OCI-LY7 (cell line): ENCODE measurements around the gene SMAP2. TPM values are rescaled to one million over a fixed set of nuclear protein-coding genes. Genes with fewer than 3 reads are reported as not detected.

Experiments
- BruUV-seq: library from RNA; stranded (reverse); fragments of 400-500 nt; replicated peaks from 2 replicates; lab custom pipeline; 2021; lab: Mats Ljungman, UMichigan
- CTCF ChIA-PET: fragments of 300-600 bp; sonication (Branson Sonifier 250); formaldehyde crosslinking; loops from one replicate; lab custom pipeline; 2022; ENCODE audit warnings: antibody characterized with exemption; ENCODE audit not compliant: unreplicated experiment; lab: Charles Lee
- POLR2A ChIA-PET: fragments of 300-600 bp; sonication (Branson Sonifier 250); formaldehyde crosslinking; loops from one replicate; lab custom pipeline; 2022; ENCODE audit warnings: antibody characterized with exemption; lab: Charles Lee
- DNase-seq: peaks from one replicate; pipeline ENCODE4 v3.0.0-alpha.2; 2015; ENCODE audit warnings: low spot score
- H2AFZ ChIP-seq: fragments of 200-600 bp; sonication (generic), shearing (Covaris generic); 2 replicates; pipeline ENCODE4 v1.6.1; 2014; ENCODE audit warnings: mild to moderate bottlenecking, antibody characterized with exemption, low read length, moderate library complexity
- H3K27ac ChIP-seq: fragments of 200-600 bp; sonication (generic); 2 replicates; pipeline ENCODE4 v1.5.1; 2014; ENCODE audit warnings: mixed run types, low read depth, mild to moderate bottlenecking, moderate library complexity, low read length, inconsistent platforms; ENCODE audit not compliant: poor library complexity, severe bottlenecking
- H3K36me3 ChIP-seq: fragments of 200-600 bp; sonication (generic); 2 replicates; pipeline ENCODE4 v1.6.1; 2014; ENCODE audit warnings: mild to moderate bottlenecking, antibody characterized with exemption, low read length, moderate library complexity, mixed read lengths; ENCODE audit not compliant: insufficient read depth
- H3K4me1 ChIP-seq: fragments of 200-600 bp; sonication (generic); 2 replicates; pipeline ENCODE4 v1.5.1; 2014; ENCODE audit warnings: mild to moderate bottlenecking, low read length; ENCODE audit not compliant: insufficient read depth, poor library complexity, severe bottlenecking
- H3K4me2 ChIP-seq: fragments of 200-600 bp; sonication (generic); 2 replicates; pipeline ENCODE4 v1.6.1; 2014; ENCODE audit warnings: mild to moderate bottlenecking, low read length
- H3K4me3 ChIP-seq: fragments of 200-600 bp; sonication (generic); 2 replicates; pipeline ENCODE4 v1.5.1; 2014; ENCODE audit warnings: mild to moderate bottlenecking, low read depth, low read length; ENCODE audit not compliant: poor library complexity, severe bottlenecking
- H3K79me2 ChIP-seq: fragments of 200-600 bp; sonication (generic); 2 replicates; pipeline ENCODE4 v1.6.1; 2016; ENCODE audit warnings: low read depth, mild to moderate bottlenecking, low read length, moderate library complexity, mixed read lengths; ENCODE audit not compliant: insufficient read depth
- H3K9me2 ChIP-seq: fragments of 200-600 bp; sonication (generic); 2 replicates; pipeline ENCODE4 v1.6.1; 2016; ENCODE audit warnings: mild to moderate bottlenecking, low read length, mixed read lengths; ENCODE audit not compliant: insufficient read depth
- H3K9me3 ChIP-seq: fragments of 200-600 bp; sonication (generic); 2 replicates; pipeline ENCODE4 v1.6.1; 2014; ENCODE audit warnings: mild to moderate bottlenecking, mixed run types, low read length, mixed read lengths
- H4K20me1 ChIP-seq: fragments of 200-600 bp; sonication (generic); 2 replicates; pipeline ENCODE4 v1.6.1; 2014; ENCODE audit warnings: mild to moderate bottlenecking, antibody characterized with exemption, low read length, moderate library complexity, mixed read lengths; ENCODE audit not compliant: insufficient read depth
- EZH2phosphoT487 ChIP-seq: fragments of 200-600 bp; sonication (generic); IDR thresholded peaks from 2 replicates; pipeline ENCODE4 v1.6.1; 2018; ENCODE audit warnings: low read depth, borderline replicate concordance, mild to moderate bottlenecking, mixed run types, antibody characterized with exemption, low read length, moderate library complexity, mixed read lengths
- intact Hi-C: fragments of 100-400 bp; cut with micrococcal nuclease; formaldehyde crosslinking; loops from one replicate; pipeline ENCODE4 v1.10.0; 2022; ENCODE audit not compliant: unreplicated experiment
- total RNA-seq, 2 experiments: library from RNA; depleted of rRNA in 1 of 2; stranded (reverse); fragments of >200 nt in 1 of 2; shearing (Covaris generic) in 1 of 2; gene quantifications; 2 replicates each; pipeline ENCODE4 v1.2.3, GENCODE V29; 2014 to 2022
- TF ChIP-seq, protein P1 (sequence below): fragments of 200-600 bp; sonication (generic); conservative IDR thresholded peaks from 2 replicates; pipeline ENCODE4 v1.5.1; 2014; ENCODE audit warnings: mild to moderate bottlenecking, antibody characterized with exemption, low read length, moderate library complexity, mixed read lengths

Gene SMAP2
- total RNA-seq, 2 experiments from 2014 or later = 50.3 to 105 TPM

- ChIA-PET POLR2A (interaction anchor here (0.7 to 1.2 kb wide), 7 partner anchors 10 to 57 kb away, joined by 3 to 5 read pairs (median 3); no protein-coding TSS in a partner anchor), CTCF (interaction anchor here (0.6 to 0.8 kb wide), 2 partner anchors 60 to 248 kb away, joined by 3 to 6 read pairs; partner anchors contain the start of gene PPT1)
- H3K4me2 ChIP-seq = peak overlapping the region; percentile 50
- H2AFZ ChIP-seq = peak overlapping the region; percentile 93
- H3K4me1 ChIP-seq = peaks cover 27% of the 10 kb centered on the region
- no peaks in the 10 kb centered on the region for H3K36me3 ChIP-seq
- H3K9me2 ChIP-seq = no peaks in the 10 kb centered on the region
- peak overlapping the region; percentile 13 for H3K4me3 ChIP-seq
- H3K79me2 ChIP-seq = no peaks in the 10 kb centered on the region
- no peak for TF ChIP-seq EZH2phosphoT487
- TF ChIP-seq, protein P1, sequence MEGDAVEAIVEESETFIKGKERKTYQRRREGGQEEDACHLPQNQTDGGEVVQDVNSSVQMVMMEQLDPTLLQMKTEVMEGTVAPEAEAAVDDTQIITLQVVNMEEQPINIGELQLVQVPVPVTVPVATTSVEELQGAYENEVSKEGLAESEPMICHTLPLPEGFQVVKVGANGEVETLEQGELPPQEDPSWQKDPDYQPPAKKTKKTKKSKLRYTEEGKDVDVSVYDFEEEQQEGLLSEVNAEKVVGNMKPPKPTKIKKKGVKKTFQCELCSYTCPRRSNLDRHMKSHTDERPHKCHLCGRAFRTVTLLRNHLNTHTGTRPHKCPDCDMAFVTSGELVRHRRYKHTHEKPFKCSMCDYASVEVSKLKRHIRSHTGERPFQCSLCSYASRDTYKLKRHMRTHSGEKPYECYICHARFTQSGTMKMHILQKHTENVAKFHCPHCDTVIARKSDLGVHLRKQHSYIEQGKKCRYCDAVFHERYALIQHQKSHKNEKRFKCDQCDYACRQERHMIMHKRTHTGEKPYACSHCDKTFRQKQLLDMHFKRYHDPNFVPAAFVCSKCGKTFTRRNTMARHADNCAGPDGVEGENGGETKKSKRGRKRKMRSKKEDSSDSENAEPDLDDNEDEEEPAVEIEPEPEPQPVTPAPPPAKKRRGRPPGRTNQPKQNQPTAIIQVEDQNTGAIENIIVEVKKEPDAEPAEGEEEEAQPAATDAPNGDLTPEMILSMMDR = peak; percentile 40
- peak; percentile 45 for DNase-seq
- H3K9me3 ChIP-seq = no peaks in the 10 kb centered on the region
- no peak overlapping the region for H3K27ac ChIP-seq
- intact Hi-C loops = no loop called here
- H4K20me1 ChIP-seq = no peaks in the 10 kb centered on the region
- BruUV-seq = no TSS peak
Observed at GRCh38 chr1:40344597-40344996, 28.9 kb upstream of the SMAP2 start.

GRCh38 chr1:40350391-40350790 lies 23.1 kb upstream of the SMAP2 start:
- TF ChIP-seq EZH2phosphoT487 = no peak
- TF ChIP-seq, protein P1 = no peak
- no TSS peak for BruUV-seq
- no peaks in the 10 kb centered on the region for H3K9me3 ChIP-seq
- peak overlapping the region; percentile 53 for H3K4me2 ChIP-seq
- H3K36me3 ChIP-seq = no peaks in the 10 kb centered on the region
- H3K27ac ChIP-seq = peak overlapping the region; percentile 32
- intact Hi-C loops = no loop called here
- peak; percentile 54 for DNase-seq
- ChIA-PET POLR2A (no interaction called here), CTCF (no interaction called here)
- H3K4me1 ChIP-seq = peaks cover 52% of the 10 kb centered on the region
- no peaks in the 10 kb centered on the region for H3K79me2 ChIP-seq
- no peaks in the 10 kb centered on the region for H4K20me1 ChIP-seq
- H2AFZ ChIP-seq = peak overlapping the region; percentile 79
- peak overlapping the region; percentile 27 for H3K4me3 ChIP-seq
- no peaks in the 10 kb centered on the region for H3K9me2 ChIP-seq

DNA sequence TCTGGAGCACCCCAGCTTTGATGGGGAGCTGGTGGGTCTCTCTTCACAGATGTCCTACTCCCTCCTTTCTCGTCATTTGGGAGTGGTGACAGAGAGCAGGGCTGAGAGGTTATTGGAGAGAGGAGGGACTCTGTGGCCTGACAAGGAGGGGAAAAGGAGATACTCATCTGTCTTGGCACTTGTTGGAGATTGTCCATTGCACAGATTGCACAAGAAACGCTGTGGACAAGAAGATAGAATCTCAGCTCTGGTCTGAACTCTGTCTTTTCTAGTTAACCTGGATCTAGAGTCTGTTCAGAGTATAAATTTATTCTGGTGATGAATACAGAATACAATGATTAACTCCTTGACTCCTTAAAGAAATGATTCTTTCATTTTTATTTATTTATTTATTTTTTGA lies 22.4 kb upstream of the SMAP2 start:
- Histone ChIP-seq H3K9me3 (no peaks in the 10 kb centered on the region), H2AFZ (peak overlapping the region; percentile 79), H3K9me2 (no peaks in the 10 kb centered on the region), H3K4me3 (no peak overlapping the region), H3K27ac (peak overlapping the region; percentile 32), H3K4me1 (peaks cover 52% of the 10 kb centered on the region), H3K4me2 (peak overlapping the region; percentile 53), H4K20me1 (no peaks in the 10 kb centered on the region), H3K36me3 (no peaks in the 10 kb centered on the region), H3K79me2 (no peaks in the 10 kb centered on the region)
- DNase-seq = no peak
- no TSS peak for BruUV-seq
- ChIA-PET POLR2A (interaction anchor here (0.8 to 5.2 kb wide), 5 partner anchors 9 to 41 kb away, joined by 3 to 28 read pairs (median 7); partner anchors contain the start of gene SMAP2), CTCF (no interaction called here)
- intact Hi-C loops = no loop called here
- TF ChIP-seq EZH2phosphoT487 = no peak
- TF ChIP-seq, protein P1 = no peak
